Esophagus muscularis mucosa (tissue), 3 donors: Measurements from ENCODE around the gene WDR20.

ENCODE experiments used
- CTCF ChIP-seq, 3 experiments: fragments of 200-600 bp in 2 of 3; fragments of 450-650 bp in 1 of 3; sonication (generic) in 2 of 3; IDR thresholded peaks; one replicate each; pipeline ENCODE4 v1.5.1; 2017 to 2019; ENCODE audit warnings: antibody characterized with exemption in 3 of 3, mild to moderate bottlenecking in 2 of 3, moderate library complexity in 1 of 3
- POLR2A ChIP-seq: fragments of 450-650 bp; IDR thresholded peaks from one replicate; pipeline ENCODE4 v1.6.1; 2017; ENCODE audit warnings: antibody characterized with exemption, moderate library complexity, mild to moderate bottlenecking, low read depth

GRCh38 chr14:102184316-102185035, 44.8 kb downstream of the WDR20 start:
- TF ChIP-seq POLR2A, result no peak
- no peak for TF ChIP-seq CTCF (IDR thresholded peaks at IDR 0.05)
